Endothelial cell of hepatic sinusoid (primary cell): ENCODE results near the gene CLDN9.

ENCODE experiments used
- in situ Hi-C: cut with HindIII; loops from 2 replicates; pipeline ENCODE4 v1.10.0; 2017; ENCODE audit warnings: low sequenced_read_pairs

CLDN9 gene

DNA sequence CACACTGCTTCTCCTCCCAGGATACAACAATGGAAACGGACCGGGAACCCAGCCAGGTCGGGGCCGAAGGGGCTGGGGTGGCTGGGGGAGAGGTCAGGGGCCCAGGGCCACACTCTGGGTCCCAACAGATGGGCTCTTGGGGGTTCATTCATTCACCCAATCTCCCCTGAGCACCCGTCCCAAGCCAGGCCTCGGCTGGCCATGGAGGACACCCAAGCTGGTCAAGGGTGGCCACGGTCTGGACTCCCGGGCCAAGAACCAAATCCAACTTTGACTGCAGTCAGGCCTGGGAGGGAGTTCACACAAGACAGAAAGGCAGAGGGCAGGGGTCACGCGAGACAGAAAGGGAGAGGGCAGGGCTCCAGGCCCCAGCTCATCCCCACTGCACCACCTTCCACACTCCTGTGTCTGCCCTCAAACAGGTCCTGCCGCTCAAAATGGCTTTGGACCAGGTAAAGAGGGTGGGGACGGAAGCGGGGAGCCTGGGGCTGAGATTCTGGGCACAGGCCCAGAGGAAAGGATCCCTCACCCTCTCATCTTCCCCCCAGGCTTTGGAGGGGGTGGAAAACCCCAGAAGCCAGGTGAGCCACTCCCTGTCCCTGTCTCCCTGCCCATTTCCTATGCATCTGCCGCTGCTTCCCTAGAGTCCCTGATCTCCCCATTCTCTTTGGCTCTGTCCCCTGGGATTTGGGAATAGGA lies 20.2 kb upstream of the CLDN9 start:
- in situ Hi-C loops = no loop called here

DNA sequence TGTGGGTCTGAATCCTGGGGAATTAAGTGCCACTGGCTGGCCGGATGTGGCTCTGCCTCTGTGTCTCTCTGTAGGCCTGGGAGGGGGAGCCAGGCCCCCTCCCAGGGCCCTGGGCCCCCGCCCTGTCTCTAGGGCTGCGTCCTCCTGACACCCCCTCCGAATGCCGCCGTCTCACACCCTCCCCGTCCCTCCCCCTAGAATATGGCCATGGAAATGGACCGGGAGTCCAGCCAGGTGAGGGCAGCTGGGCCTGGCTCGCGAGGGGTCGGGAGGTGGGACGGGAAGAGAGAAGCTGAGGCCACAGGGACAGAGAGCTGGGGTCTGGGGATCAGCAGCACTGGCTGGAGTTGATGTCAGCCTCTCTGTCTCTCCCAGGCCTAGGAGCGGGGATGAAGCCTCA lies 16.4 kb upstream of the CLDN9 start:
- in situ Hi-C loops = no loop called here

GRCh38 chr16:2999929-3000328 lies 12.8 kb upstream of the CLDN9 start:
- in situ Hi-C loops = no loop called here

DNA sequence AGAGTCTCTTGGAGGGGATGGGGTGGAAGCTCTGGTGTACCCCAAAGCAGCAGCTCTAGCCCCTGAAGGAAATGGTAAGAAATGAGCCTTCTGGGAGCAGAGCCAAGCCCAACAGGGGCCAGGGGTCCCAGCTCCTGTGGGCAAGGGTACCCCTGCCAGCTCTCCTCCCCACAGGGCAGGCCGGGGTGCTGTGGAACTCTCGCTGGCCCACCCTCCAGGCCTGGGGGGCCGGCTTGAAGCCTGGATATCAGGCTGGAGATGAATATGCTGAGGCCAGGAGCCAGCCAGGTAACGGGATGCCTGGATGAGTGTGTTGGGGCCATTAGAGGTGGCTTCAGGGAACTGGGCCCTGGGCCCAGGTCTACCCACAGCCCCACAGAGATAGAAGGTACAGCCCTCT lies 12.2 kb upstream of the CLDN9 start:
- in situ Hi-C loops = no loop called here

DNA sequence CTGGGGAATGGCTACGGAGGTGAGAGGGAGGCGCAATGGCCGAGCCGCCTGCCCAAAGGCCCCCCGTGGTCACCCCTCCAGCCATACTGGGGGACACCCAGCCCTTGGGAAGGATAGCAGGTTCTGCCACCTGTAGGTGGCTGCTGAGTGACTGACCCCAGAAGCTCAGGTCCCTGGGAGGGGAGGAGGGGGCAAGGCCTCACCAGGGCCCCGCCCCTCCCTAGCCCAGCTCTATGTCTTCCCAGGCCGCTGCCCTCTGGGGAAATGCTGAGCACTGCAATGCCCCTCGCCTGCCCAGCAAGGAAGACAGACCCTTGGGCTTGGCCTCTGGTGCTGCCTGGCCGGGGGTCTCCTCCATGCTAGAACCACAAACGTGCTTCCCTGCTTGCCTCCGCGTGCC lies 11.4 kb upstream of the CLDN9 start:
- in situ Hi-C loops = no loop called here

DNA sequence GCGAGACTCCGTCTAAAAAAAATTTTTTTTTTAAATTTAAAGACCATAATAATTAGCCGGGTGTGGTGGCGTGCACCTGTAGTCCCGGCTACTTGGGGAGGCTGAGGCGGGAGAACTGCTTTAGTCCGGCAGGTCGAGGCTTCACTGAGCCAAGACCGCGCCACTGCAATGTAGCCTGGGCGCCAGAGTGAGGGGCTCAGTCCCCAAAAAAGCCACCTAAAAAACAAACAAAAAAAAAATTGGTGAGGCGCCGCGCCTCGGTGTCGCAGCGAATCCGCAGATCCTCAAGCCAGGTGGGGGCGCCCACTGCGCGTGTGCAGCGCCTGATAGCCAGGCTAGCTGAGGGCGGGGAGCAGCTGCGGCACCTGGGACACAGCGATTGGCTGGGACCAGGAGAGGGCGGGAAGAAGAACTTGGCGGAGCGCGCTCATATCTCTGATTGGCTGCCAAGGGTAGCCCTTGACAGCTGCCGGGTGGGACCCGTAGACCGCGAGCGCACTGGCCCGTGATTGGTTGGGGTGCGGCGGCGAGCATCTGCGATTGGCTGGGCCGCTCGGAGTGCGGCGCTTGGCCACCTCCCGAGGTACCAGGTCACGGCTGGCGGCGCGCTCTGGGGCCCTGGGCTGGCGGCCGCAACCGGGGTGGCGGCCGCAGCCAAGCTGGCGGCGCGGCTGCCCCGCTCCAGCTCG lies 9.0 kb upstream of the CLDN9 start:
- in situ Hi-C loops = no loop called here

DNA sequence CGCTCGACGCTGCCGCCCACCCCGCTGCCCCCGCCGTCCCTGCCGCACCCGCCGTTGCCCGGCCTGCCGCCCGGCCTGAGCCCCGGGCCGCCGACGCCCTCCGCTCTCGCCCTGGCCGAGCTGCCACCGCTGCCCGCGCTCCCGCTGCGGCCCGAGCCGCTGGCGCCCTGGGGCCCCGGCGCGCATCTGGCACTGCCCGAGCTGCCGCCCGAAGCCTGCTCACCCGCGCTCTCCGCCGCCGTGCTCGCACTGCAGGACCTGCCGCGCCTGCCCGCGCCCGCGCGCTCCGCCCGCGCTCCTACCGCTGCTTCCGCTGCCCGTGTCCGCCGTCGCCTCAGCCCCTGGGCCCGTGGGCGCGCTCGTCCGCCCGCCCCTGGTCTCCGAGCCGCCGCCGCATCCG lies 8.4 kb upstream of the CLDN9 start:
- in situ Hi-C loops = no loop called here

DNA sequence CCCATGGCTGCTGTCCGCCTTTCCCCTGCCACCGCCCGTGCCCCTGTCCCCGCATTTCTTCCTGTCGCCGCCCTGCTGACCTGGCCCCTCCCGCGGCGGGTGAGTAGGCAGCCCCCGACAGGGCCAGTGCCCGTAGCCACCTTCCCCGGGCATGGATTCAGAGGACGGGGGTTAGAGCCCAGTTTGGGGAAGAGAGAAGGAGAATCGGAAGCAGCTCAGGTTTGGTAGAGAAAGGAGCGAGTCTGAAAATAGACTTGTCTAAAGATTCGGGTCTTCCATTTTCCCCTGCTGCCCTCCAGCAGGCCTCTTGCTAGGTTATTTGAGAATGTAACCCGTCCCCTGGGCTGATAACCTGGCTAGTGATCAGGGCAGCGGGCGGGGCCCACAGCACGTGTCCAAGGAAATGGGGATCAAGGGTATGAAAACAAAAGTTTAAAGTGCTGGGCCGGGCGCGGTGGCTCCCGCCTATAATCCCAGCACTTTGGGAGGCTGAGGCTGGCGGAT lies 7.9 kb upstream of the CLDN9 start:
- in situ Hi-C loops = no loop called here

GRCh38 chr16:3007059-3007956 lies 5.4 kb upstream of the CLDN9 start:
- in situ Hi-C loops = no loop called here

- in situ Hi-C loops = no loop called here
Observed at GRCh38 chr16:3007957-3008689, 4.6 kb upstream of the CLDN9 start.

DNA sequence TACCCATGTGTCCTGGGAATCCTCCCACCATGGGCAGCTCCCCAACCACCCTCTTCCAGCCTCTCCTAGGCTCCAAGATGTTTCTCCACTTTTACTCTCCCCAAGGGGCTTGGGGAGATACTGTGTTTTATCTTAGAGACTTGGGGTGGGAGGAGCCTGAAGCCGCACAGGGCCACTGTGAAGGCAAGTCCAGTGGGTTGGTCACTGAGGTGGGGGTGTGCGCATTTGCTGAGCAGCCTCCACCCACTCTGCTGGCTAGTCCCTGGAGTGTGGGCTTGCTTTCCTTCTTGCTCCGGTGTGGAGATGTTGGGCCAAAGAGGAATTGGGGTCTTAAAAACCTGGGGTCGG lies 4.1 kb upstream of the CLDN9 start:
- in situ Hi-C loops = no loop called here

GRCh38 chr16:3009568-3010390 lies 2.9 kb upstream of the CLDN9 start:
- in situ Hi-C loops = no loop called here

DNA sequence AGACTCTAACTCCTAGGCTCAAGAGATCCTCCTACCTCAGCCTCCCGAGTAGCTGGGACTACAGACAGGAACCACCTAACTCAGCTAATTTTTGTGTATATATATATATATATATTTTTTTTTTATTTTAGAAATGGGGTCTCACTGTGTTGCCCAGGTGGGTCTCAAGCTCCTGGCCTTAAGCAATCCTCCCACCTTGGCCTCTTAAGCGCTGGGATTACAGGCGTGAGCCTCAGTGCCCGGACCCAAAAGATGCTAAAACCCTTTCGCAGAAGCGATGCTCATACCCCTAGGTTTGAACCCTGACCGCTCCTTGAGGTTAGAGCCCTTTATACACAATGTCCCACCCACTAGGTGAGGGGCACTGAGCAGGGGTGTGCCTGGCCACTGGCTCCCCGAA lies 2.2 kb upstream of the CLDN9 start:
- in situ Hi-C loops = no loop called here

DNA sequence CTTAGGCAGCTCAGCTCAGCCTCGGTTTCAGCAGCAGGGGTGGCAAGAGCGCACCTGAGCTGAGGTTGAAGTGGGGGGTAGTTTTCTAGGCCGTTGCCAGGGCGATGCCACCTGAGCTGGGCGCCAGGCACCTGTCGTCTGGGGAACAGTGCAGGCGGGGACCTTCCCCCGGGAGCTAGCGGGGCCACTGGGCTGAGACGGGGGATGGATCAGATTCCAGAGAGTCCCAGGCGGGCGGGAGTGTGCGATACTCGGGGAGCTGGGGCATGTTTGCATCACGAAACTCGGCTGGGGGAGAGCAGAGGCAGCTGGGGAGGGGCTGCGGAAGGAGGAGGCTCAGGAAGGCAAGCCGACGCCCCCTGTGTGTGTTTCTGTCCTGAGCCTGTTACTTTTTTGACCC lies 477 bp upstream of the CLDN9 start:
- in situ Hi-C loops = no loop called here

DNA sequence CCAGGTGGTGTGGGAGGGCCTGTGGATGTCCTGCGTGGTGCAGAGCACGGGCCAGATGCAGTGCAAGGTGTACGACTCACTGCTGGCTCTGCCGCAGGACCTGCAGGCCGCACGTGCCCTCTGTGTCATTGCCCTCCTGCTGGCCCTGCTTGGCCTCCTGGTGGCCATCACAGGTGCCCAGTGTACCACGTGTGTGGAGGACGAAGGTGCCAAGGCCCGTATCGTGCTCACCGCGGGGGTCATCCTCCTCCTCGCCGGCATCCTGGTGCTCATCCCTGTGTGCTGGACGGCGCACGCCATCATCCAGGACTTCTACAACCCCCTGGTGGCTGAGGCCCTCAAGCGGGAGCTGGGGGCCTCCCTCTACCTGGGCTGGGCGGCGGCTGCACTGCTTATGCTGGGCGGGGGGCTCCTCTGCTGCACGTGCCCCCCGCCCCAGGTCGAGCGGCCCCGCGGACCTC lies 798 bp downstream of the CLDN9 start:
- in situ Hi-C loops = no loop called here

DNA sequence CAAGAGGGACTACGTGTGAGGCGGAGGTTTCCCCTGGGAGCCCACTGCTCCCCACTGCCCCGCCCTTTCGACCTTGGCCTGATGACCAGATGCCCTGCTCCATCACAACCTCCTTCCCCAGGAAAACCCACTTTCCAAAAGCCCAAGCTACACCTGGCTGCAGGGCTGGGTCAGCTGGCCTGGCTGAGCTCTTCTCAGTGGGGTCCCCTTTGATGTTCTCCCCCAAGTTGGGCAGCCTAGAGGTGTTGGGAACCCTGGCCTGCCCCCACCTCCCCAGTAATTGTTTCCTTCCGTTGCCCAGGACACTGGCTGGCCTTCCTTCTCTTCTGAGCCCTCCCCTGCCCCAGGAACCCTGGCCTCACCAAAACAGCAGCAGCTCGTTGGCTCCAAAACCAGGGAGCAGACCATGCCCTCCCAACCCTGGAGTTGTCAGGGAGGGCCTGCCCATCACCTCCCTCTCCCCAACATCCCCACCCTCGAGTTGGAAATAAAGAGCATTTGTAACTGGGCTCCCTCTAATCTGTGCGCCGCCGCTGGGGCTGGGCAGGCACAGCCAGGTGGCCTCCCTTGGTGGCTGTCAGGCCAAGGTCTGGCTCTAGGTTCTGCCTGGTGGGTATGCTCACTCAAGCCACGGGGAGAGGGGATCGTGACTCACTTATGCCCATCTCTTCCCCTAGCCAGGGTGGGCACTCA lies 1.4 kb downstream of the CLDN9 start:
- in situ Hi-C loops = no loop called here

DNA sequence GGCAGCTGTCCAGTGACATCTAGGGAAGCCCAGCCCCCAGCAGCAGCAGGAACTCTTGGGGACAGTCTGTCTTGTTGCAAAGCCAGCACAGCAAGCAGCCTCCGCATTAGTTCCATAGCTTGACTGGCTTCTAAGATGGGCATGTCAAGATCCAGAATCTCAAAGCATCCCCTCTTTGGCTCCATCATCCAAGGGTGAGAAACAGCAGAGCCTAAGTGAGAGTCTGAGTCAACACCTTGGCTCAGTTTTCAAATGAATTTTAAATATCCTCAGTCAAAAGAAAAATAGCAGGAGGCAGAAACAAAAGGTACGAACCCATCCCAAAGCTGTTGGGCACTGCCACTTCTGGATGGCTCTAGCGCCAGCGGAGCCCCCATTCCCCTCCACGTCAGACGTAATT lies 2.2 kb downstream of the CLDN9 start:
- in situ Hi-C loops = no loop called here

DNA sequence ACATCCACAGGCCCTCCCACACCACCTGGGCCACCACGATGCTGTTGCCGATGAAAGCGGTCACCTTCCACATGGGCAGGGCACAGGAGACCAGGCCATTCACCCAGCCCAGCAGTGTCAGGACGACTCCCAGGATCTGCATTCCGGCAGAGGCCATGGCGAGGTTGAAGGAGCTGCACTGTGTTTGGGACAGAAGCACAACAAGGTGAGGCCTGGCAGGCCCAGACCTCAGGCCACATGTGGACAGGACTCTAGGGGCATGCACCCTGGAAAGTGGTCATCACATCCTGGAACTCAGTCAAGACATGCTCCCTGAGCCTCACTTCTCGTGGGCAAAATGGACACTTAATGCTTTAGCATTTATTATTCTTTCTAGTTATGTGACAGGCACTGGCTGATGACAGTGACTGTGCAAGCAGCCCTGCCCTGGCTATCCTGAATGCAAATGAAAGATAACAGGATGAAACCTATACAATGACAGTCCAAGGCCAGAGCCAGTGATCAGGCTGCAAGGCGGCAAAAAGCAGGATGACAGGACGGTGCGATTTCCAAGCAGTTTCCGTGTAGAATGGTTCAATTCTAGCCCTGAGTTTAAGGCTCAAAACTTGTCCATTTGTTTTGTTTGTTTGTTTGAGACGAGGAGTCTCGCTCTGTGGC lies 3.3 kb downstream of the CLDN9 start:
- in situ Hi-C loops = no loop called here

GRCh38 chr16:3017344-3017743 lies 4.6 kb downstream of the CLDN9 start:
- in situ Hi-C loops = no loop called here
